Stimulated activated CD4-positive, alpha-beta T cell treated with anti-CD3 and anti-CD28 coated beads, Interleukin-1b, Interleukin-23, amount 100 ng/mL, for 24 hours (primary cell): ENCODE results near the gene TEX44.
A peak's percentile ranks its signal among the peaks of the same experiment; 100 is the strongest.
"Not testable (repeated sequence)": the region's sequence is repeated elsewhere in the genome, so short reads cannot be mapped to it uniquely, and the experiment has no call there.

Source experiments
- DNase-seq, 4 experiments: peaks; one replicate each; pipeline ENCODE4 v3.0.0-alpha.2; 2020; ENCODE audit warnings: low read depth in 4 of 4, low spot score in 1 of 4

TEX44 gene

DNA sequence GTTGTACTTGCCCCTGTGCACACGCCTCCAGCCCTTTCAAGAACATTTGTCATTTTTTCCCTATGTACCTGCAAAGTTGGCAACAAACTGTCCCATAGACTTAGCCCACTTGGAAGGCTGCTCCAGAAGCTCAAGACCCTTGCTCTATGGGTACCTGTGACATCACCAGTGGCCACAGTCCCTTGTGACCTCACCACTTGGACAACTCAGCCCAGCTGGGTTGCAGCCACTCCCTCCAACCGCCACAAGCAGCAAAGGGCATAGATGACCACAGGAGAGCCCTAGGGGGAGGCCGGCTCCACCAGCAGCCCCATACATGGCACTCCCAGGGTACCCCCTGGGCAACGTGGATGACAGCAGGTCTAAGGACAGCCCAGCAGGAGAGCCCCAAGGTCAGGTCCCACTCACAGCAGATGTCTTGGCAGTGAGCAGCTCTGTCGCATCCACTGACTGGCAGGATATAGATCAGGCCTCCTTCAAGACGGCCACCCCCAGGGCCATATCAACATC, at the start of gene TEX44:
Gene TEX44, plus strand, starts transcription at position 229 of the 510 bp plus-strand sequence. Its CDS starts 88 bp downstream, at position 317.
- DNase-seq, result no peak

DNA sequence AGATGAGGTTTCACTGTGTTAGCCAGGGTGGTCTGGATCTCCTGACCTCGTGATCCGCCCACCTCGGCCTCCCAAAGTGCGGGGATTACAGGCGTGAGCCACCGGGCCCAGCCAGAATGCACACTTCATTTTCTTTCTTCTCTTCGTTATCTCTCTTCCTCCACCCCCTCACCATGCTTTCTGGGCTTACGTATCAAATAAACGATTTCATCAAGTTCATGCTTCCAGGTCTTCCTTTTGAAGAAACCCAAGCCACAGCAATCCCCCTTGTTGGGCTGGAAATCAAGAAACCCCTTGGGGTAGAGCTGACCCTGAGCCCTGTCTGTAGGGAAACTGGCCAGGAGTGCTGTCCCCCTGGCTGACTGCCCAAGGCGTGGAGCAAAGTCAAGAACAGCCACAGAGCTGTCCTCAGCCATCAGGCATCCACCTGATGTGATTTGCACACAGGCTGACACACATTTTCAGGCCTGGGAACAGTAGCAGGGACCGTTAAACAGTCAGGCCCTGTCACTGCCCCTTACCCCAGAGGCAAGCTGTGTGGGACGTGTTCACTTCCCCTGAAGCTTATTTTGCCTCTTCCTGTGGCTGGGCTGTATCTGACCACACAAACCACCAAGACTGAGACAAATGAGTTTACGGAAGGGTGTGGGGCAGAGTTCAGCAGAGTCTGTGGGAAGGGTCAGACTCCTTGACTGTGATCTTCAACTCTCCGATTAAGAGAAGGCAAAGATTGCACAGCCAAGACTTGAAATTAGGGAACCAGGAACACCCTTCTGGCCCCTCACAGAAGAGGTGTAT, 47.4 kb upstream of the TEX44 start:
- DNase-seq, result peak in 1 of 4 experiments; percentile 52

DNA sequence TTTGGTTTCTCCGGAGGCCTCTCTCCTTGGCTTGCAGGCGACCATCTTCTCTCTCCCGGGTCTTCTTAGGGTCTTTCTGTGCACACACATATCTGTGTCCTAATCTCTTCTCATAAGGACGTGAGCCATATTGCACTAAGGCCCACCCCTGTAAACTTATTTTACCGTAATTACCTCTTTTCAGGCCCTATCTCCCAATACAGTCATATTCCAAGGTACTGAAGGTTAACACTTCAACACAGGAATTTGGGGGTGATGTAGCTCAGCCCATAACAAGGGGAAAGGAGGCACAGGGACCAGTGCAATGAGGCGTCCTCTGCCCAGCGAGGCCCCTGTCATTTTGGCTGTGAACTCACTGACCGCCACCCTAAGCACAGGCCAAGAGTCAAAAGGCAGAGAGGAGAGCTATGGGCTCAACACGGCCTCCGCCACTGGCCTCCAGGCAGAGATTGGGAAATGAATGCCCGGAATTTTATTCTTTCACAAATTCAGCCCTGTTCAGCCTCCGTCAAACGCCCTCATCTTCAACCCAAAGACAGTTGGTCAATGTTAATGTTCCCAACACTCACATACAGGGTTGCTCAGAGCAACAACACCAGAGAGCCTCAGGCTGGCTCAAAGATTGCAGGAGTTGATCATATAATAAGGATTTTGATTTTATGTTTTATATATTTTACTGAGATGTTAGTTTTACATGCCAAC, 46.5 kb upstream of the TEX44 start:
- DNase-seq, result no peak

DNA sequence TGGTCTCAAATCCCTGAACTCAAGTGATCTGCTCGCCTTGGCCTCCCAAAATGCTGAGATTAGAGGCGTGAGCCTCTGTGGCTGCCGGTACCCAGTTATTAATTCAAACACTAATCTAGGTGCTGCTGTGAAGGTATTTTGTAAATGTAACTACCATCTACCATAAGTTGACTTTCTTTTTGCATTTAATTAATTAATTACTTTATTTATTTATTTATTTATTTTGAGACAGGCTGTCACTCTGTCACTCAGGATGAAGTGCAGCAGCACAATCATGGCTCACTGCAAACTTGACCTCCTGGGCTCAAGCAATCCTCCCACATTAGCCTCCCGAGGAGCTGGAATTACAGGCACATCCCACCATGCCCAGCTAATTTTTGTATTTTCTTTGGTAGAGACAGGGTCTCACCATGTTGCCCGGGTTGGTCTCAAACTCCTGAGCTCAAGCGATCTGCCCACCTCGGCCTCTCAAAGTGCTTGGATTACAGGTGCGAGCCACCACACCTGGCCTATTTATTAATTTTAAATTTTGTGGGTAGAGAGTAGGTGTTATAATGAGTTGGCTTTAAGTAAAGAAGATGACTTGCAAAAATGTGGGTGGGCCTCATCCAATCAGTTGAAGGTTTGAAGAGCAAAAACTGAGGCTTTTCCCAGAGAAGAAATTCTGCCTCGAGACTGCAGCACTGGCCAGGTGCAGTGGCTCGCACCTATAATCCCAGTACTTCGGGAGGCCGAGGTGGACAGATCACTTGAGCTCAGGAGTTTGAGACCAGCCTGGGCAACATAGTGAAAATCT, 45.2 kb upstream of the TEX44 start:
- no peak for DNase-seq

DNA sequence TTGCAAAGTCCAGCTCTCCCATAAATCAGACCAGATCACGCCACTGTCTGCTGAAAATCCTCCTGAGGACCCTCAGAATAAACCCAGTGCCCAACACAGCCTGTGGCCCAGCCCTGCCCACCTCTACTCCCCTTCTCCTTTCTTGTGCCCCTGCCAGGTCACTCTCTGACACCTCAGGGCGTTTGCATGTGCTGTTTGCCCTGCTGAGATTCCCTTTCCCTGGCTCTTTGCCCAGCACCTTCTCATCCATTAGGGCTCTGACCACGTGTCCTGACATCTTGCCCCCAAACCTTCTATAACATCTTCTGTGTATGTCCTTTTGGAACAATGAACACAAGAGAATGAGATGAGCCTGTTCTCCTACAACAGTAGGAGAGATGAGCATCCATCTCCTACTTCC, 43.9 kb upstream of the TEX44 start:
- no peak for DNase-seq

DNA sequence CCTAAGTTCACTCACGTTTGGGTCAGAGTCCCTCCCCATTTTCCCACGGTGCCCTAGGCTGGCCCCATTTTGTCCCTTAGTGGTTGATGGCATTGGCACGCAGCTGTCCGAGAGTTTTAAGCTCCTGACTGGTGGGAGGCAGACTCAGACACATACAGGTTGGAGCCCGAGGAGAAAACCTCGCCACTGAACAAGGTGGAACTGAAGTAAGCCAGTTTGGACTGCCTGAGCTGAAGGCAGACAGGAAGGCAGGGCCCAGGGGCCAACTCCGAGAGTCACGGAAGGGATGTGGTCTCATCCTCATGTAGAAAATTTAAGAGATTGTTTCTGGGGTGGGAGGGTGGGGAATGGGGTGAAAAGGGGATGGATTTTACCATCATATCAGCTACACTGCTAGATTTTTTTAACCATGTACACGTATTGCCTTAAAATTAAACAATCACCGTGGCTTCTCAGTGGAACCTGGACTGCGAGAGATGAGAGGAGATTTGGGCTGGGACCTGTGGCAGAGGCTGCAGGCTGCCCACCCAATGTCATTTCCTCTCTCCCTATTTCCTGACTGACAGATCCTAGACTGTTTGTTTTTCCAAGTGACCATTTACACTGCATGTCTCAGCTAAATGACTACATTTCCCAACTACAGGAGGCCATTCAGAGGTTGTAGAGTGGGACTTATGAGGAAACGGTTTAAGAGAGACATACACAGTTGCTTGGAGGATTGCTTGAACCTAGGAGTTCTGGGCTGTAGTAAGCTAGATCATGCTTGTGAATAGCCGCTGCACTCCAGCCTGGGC, 43.0 kb upstream of the TEX44 start:
- no peak for DNase-seq

DNA sequence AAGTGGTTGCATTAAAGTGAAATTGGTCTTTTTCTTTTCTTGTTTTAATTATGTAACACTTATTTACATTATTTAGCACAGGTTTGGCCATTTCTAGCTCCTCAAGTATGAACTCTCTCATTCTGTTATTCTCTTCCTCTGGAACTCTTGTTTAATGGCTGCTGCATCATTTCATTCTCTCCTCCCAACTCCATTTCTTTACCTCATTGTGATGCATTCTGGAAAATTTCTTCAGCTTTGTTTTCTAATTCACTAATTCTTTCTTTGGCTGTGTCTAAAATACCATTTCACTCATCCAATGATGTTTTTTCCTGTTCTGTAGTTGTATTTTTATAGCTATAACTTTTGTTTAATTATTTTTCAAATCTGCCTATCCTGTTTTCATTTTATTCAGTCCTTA, 39.9 kb upstream of the TEX44 start:
- no peak for DNase-seq

DNA sequence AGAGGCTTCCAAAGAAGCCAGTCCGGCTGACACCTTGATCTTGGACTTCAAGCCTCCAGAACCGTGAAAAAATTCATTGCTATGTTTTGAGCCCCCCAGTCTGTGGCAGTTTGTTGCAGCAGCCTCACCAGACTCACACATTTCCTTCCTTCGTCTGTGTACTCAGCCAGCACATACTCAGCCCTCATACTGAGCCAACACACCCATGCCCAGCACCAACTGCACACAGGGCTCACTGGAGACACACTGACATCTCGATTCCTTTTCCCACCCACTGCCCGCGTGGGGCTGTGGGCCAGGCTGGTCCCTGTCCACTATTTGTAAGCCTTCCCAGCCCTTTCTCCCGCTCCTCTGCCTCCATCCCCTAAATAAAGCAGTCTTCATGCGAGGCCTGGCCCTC, 38.3 kb upstream of the TEX44 start:
- DNase-seq, result no peak

DNA sequence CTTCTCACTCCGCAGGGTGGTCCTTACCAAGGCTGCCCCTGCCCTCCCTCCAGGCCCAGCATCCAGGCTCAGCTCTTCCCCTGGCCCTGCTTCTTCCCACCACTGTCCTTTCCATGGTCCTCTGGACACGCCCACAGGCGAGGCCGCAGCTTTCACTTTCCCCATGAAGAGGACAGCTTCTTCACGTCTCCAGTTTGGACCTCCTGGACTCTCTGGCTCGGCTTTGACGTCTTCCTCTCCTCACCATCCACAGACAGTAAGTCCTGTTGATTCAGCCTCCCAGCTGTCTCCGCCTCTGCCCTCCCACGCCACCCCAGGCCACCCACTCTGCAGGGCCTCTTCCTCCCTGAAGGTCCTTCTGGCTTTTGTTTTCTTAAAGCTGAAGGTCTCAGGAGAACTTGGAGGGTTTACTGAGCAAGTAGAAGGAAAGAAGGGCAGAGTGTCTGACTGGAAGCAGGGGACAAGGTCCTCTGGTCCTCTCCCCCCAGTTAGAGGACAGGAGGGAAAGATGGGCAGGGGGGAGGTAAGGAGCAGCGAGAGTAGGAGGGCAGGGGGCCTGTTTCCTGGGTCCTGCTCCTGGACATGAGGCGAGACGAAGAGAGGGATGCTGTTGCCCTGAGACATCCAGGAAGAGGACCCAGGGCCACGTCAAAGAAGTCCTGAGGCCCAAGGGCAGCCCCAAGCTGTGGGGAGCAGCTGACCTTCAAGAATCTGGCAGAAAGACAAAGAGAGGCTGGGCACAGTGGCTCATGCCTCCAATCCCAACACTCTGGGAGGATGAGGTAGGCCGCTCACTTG, 37.7 kb upstream of the TEX44 start:
- DNase-seq, result no peak

DNA sequence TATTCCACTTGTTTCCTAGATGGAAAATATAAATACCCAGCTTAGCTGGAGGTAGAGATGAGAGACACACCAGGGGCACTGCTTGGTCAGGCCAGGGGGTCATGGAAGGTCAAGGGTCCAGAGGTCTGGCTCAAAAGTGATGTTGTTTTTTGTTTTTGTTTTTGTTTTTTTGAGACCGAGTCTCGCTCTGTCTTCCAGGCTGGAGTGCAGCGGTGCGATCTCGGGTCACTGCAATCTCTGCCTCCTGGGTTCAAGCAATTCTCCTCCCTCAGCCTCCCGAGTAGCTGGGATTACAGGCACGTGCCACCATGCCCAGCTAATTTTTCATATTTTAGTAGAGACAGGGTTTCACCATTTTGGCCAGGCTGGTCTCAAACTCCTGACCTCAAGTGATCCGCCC, 36.2 kb upstream of the TEX44 start:
- DNase-seq, result not testable (repeated sequence)

DNA sequence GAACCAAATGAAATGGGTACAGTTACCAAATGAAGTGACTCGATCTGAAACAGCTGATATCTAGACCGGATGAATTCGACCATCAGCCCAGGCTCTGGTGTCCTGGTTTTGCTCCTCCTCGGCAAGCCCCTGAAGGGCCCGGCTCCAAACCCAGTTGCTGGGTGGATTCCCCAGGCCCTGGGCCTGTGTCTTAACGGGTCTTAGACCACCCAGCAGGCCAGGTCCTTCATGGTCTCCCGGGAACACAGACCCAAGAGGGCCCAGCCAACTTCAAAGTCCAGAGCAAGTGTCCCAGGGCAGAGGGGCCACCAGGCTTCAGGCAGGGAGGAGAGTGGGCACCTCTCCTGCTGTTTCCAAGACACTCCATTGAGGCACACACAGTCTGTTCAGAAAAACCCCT, 35.7 kb upstream of the TEX44 start:
- DNase-seq, result no peak

DNA sequence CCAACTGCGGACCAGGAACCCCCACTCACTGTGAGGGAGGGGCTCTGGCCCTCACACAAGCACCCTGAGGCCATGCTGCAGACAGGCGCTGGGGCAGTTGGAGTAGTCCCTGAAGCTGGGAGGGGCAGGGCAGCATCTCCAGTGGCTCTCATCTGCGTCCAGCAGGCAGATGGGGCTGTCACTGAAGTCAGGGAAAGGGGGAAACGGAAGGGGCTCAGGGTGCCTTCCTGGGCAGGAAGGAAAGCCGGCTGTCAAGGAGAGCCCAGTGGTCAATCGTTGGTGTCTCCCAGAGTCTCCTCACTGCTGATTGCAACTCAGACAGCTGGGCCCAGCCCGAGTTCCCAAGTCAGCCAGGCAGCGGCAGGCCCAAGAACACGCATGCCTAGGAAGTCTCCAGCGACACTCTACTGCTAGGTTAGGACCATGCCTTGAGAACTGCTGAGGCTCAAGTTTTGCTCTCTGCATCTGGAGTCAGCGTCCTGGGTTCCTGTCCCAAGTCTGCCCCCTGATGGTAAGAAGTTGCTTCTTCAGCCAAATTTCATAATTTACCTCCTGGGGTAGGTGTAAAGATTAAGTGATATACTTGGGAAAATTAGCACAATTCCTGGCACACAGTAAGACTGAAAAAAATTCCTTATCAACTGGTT, 35.0 kb upstream of the TEX44 start:
- DNase-seq, result peak in 2 of 4 experiments; percentile 16 to 34

DNA sequence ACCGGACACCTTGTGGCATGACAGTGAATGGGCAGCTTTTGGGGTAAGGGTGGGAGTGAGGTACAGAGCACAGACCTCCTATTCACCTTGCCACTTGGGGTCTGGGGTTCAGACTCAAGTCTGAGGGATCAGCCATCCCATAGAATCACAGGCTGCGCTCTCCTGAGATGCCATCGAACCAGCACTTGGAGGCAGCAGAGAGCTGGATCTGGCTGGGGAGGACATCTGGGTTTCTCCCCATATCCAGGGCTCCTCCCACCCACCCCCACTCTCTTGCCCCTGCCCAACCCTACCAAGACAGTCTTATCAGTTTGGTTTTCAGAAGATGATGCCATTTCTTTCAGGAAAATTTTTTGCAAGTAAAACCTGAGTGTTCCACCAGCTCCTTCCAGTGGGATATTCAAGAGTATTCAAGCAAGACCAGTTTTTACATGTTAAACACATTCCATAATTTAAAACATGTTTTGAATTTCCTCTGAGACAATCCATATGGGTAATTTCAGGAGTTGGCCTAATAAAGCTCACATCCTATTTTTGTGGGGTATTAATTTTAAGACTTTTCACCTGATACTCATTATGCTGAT, 29.2 kb upstream of the TEX44 start:
- peak in 1 of 4 experiments; percentile 26 for DNase-seq

DNA sequence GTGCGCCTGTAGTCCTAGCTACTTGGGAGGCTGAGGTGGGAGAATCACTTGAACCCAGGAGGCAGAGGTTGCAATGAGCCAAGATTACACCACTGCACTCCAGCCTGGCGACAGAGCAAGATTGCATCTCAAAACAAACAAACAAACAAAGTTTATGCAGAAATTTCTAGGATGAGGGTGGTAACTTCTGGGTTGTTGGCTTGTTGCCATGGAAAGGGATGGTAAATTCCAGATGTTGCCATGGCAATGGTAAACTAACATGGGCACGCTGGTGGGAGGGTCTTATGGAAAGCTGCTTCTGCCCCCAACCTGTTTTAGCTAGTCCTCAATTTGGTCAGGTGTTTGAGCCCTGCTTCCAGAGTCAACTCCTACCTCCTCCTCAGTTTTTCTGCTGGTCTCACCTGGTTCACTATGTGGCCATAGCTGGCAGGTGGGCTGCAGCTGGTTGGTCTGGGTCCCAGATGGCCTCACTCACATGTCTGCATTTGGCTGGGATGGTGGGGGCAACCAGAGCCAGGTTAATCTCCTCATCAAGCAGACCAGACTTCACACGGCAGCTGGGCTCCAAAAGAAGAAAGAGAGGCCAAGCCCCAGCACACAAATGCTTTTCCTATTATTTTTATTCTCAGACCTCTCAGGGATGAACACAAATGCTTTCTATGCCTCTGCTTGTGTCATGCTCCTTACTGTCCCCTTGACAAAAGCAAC, 26.6 kb upstream of the TEX44 start:
- no peak for DNase-seq

DNA sequence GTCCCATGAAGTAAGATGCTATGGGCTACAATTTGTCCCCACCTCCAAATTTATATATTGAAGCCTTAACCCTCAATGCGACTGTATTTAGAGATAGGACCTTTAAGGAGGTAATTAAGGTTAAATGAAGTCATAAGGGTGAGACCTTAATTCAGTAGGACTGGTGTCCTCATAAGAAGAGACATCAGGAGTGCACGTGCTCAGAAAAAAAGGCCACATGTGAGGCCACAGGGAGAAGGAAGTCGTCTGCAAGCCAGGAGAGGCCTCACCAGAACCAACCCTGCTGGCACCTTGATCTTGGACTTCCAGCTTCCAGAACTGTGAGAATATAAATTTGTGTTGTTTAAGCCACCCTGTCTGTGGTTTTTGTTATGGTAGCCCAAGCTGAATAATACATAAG, 25.5 kb upstream of the TEX44 start:
- no peak for DNase-seq

DNA sequence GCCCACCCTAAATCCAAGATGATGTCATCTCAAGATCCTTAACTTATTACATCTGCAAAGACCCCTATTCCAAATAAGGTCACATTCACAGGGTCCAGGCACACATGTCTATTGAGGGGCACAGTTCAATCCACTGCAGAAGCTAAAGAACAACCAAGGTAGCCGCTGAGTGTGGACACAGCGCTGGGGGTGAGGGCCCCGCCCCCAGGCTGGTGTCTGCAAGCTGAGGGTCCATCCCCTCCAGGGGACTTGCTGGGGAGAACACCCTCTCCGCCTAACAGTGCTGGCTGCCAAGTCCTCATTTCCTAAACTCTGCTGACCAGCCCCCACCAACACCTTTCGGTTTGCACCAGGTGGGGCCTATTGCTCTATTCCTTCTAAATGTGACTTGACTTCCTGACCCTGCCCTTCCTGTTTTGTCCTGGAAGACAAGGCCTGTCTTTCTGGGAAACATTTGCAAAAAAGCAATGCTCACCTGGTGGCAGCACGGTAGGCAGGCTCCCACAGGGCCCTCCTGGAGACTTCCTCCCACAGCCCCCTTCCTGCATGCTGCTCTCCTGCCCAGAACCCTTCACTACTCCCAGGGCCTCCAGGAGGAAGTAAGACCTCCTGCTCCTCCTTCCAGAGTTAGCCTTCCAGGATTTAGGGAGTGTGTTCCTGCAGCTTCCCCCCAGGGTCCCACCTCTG, 24.4 kb upstream of the TEX44 start:
- DNase-seq, result no peak

DNA sequence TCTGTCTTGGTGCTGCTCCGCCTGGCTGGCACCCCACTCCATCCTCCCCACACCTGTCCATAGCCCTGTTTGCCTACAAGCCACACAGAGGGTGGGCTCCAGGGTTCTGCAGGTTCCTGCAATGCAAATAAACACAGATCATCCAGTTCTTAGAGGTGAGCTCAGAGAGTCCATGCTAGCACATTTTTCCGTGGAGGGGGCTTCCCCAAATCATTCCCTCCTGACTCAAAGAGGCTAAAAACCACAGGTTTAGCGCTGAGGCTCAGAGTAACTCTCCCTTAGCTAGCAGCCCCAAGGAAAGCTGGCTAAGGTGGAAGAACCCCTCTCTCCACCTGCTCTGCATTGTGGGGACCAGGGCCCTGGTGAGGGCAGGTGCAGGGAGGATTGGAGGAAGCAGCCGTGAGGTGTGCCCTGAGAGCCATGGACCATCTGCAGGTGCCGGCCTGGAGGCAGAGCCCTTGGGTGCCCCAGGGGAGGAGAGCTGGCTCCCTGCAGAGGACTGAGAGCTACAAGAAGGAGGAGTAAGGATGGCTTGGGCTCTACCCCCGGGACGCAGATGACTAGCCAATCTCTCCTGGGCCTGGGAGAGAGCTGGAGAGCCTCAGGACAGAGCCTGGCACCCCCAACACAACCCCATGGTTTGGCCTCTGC, 23.8 kb upstream of the TEX44 start:
- DNase-seq, result peak in 1 of 4 experiments; percentile 28
